NCI-H2171 treated with DMSO at 0.1 percent for 48 hours (cell line): Measurements from ENCODE around the gene UAP1L1.
"Not testable (repeated sequence)": the region's sequence is repeated elsewhere in the genome, so short reads cannot be mapped to it uniquely, and the experiment has no call there.

Experiments
- DNase-seq: peaks from one replicate; lab custom pipeline; 2025; lab: John Stamatoyannopoulos, UW

The UAP1L1 gene

DNA sequence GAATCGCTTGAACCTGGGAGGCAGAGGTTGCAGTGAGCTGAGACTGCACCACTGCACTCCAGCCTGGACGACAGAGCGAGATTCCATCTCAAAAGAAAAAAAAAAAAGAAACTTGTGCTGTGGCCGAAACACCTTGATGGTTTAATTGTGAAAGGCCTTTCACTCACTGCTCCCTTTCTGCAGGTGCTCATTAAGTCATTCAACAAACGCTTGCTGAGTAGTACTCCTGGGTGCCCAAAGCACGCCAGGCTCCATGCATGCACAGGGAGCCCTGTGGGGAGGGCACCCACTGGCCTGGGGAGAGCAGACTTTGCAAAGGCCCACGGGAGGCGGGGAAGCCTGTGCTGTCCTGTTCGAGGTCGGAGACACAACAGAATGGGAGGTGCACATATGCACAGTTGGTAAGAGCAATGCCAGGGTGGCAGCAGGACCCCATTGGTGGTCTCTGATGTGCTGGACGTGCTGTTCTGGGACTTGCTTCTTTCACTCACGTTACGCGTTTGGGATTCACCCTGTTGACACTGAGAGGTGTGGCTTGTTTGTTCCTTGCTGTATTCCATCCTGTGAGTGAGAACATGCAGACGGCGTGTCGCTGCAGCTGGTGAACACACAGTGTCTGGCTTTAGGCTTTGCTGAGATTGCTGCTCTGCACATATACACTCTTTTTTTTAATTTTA, 20.4 kb upstream of the UAP1L1 start:
- peak; percentile 83 for DNase-seq

GRCh38 chr9:137057545-137057944, 19.8 kb upstream of the UAP1L1 start:
- DNase-seq = peak; percentile 95

DNA sequence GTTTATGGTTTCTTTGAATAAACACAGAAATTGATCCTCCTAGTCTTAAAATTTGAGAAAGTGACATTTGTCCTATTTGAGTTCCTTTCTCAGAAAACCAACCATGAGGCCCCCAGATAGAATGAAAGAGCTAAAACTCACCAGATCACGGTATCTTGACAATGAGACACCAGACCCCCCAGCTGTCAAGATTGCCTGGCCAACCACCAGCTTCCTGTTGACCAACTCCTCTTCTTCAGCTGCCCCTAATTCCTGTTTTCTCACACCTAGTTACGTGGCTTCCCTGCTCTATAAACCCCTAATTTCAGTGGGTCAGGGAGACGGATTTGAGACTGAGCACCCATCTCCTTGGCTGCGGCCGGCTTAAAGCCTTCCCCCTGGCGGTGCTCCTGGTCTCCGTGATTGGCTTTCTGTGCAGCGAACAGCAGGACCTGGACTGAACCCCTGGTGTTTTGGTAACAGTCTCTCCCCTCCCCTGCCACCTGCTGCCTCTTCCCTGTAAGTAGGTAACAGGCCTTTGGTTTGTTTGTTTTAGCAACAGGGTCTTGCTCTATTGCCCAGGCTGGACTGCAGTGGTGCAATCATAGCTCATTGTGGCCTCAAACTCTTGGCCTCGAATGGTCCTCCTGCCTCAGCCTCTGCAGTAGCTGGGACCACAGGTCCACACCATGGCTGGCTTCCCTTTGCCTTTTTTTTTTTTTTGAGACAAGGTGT, 18.6 kb upstream of the UAP1L1 start:
- peak; percentile 94 for DNase-seq

DNA sequence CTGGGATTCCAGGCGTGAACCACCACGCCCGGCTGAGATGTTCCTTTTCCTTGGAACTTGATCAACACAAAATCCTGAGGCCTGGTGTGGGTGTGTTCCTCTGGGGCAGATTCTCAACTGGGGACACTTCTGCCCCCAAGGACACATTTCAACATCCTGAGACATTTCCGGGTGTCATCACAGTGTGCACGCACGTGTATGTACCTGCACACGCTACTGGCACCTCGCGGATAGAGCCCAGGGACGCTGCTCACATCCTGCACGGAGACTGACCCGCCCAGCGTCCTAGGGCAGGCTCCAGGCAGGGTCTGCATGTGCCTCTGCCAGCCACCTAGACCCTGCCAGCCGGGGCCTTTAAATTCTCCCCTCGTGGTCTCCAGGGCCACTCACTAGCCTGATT, 14.9 kb upstream of the UAP1L1 start:
- no peak for DNase-seq

DNA sequence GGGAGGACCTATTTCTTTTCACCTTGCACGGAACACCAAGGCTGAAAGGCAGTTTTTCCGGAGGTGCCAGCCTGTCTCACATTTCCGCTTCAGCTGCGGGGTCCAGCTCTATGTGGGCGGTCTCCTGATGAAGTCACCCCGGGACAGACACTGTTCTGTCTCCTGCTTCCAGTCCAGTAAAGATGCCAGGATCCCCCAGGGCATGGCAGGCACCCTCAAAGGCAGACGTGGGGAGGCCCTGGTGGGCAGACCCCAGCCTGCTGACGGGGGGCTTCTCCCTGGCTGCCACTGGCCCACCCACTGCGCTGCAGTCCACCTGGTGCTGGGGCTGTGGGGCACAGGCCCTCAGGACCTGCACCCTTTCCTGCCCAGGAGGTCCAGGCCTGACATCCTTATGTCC, 14.5 kb upstream of the UAP1L1 start:
- DNase-seq = not testable (repeated sequence)

GRCh38 chr9:137063311-137064026, 13.8 kb upstream of the UAP1L1 start:
- DNase-seq = no peak

GRCh38 chr9:137064027-137064879, 13.1 kb upstream of the UAP1L1 start:
- DNase-seq = peak; percentile 31

DNA sequence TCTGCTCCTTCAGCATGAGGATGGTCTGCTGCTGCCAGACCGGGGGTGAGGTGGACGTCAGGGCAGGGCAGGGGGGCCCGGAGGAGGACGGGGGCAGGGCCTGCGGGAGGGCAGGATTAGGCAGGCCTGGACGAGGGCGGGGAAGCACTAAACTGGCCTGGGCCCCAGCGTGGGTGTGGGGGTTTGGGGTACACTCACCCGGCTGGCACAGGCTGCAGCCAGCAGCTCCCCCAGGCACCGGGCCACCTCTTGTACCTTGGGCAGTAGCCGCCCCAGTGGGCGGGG, 12.5 kb upstream of the UAP1L1 start:
- DNase-seq = no peak

DNA sequence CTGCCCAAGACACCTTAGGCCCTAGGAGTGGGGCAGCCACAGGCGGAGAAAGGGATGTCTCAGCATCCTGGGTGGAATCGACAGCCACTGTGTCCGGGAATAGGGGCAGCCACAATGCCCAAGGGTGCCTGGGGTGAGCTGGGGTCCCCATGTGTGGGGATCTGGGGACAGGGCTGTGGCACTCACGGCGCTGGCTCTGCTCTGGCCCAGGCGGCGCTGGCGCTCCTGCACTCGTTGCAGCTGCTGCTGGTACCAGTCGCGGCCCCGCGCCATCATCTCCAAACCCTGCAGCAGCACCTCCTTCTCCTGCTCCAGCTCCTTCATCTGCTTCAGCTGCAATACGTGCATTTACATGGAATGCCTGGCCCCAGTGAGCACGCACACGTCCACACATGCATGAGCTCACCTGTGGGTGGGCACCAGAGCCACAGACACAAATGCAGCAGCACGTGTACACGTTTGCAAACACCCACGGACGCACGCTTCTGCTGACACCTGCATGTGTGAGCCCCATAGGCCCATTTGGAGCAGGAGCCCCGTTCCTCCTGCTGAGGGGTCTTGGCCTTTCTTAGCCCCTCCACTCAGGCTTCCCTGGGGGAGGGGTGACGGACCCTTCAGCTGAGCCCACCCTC, 11.9 kb upstream of the UAP1L1 start:
- no peak for DNase-seq

GRCh38 chr9:137066096-137066861, 11.0 kb upstream of the UAP1L1 start:
- DNase-seq = no peak

DNA sequence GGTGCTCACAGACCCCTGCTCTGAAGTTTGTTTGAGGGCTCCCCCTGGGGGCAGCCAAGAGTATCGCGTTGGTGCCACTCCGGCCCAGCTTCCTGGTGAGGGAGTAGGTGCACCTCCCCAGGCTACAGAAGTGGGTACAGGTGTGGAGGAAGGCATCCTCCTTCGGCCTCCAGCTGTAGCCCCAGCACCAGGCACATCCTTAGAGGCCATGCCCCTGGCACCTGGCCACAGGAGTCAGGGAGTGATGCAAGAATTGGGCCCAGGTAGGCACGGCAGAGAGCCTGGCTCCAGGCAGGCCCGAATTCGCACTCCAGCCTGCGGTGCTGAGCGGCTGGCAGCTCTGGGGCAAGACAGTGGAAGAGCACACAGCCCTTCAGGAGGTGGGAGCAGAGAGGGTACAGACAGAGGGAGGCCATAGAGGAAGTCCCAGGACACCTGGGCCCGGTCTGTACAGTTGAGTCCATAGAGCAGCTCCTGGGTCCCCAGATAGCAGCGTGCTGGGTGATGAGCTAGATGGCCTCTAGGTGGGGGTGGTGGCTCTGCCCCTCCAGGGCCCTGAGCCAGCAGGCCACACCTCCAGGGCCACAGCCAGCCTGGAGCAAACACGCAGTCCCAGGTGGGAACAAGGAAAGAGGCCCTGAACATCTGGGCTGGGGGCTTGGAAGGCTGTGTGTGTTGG, 9.3 kb upstream of the UAP1L1 start:
- peak; percentile 88 for DNase-seq

- peak; percentile 21 for DNase-seq
Measured at GRCh38 chr9:137068539-137069507, 8.5 kb upstream of the UAP1L1 start.

DNA sequence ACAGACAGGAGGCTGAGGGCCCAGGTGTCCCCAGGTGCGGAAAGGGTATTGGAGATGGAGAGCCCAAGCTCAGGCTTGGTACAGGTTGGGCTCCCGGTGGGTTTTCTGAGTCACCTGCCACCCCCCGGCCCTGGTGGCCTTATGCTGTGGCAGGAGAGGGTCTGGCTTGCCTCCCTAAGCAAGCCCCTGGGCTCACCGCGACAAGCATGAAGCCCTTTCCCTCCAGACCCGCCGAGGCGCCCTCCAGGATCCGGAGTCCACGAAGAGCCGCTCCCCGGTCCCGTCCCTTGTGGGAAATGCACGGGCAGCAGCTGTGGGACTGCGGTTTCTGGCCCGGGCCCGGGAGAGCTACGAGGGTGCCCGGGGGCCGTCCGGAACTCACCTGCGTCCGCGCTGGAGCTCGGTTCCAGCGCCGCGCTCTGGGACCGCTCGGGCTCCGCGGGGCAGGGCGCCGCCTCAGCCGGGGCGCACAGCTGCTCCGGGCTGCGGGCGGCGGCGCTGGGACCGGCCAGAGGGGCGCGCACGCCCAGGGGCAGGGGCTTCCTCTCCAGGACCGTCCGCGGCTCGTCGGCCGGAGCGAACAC, 7.7 kb upstream of the UAP1L1 start:
- no peak for DNase-seq

DNA sequence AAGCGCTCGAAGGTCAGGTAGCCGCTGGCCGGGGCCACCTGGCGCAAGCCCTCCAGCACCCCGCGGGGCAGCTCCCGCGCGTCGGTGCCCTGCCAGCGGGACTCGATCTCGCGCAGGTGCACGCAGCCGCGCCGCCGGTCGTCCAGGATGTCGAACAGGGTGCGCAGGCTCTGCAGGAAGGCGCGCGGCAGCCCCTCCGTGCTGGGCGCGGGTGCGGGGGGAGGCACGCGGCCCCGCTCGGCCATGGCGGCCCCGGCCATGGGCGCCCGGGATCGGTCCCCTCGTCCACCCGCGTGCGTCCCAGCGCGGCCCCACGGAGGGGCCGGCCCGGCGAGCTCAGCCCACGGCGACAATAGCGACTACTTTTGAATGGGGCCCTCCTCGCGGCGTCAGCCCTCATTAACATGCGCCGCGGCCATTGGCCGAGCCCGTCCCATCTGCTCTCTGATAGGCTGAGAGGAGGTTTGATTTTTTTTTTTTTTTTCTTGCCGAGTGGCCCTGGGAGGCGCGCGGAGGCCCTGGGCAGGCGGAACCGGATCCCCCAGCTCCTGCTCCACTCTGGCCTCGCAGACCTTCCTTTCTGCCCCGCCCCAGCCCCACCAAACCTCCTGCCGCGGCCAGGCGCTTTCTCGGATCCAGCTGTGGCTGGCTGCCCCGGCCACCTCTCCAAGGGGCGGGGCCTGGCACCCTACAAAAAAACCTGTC, 7.0 kb upstream of the UAP1L1 start, which contains the start of gene SAPCD2:
Gene SAPCD2, minus strand, starts transcription at position 357 of the 705 bp plus-strand sequence. Its CDS starts 97 bp downstream, at position 260.
- peak; percentile 95 for DNase-seq

GRCh38 chr9:137070906-137071275, 6.4 kb upstream of the UAP1L1 start:
- DNase-seq = peak; percentile 78

GRCh38 chr9:137071282-137071681, 6.0 kb upstream of the UAP1L1 start:
- no peak for DNase-seq

GRCh38 chr9:137073992-137074399, 3.3 kb upstream of the UAP1L1 start:
- no peak for DNase-seq

DNA sequence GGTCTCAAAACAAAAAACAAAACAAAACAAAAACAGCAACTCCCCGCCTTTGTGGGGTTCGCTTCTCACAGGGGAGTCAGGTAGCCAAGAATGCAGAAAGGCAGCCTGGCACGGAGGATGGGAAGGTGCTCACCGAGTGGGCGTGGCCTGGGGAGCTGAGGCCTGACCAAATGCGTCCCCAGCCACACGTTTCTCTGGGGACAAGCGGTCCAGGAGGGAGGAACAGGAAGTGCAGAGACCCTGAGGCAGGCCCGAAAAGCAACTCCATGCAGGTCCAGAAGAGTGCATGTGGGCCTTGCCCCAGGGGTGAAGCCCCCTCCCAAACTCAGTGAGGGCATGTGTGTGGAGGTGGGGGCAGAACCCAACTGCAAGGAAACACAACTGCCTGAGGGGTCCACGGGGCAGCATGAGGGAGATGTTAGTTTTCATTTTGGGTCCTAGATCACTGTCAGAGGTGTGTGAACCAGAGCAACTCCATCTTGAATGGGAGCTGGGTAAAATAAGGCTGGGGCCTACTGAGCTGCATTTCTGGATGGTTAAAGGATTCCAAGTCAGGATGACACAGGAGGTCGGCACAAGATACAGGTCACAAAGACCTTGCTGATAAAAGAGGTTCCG, 2.6 kb upstream of the UAP1L1 start:
- DNase-seq = no peak
